GM18519 (cell line): ENCODE data around the gene CUTA.
"Not testable (repeated sequence)": the region's sequence is repeated elsewhere in the genome, so short reads cannot be mapped to it uniquely, and the experiment has no call there.

Experiments used
- ATAC-seq: cut with Tn5 transposase; IDR thresholded peaks from one replicate; pipeline ENCODE4 v1.9.1; 2021; ENCODE audit warnings: mild to moderate bottlenecking, moderate library complexity; ENCODE audit not compliant: unreplicated experiment, low FRiP score

CUTA gene

GRCh38 chr6:33407132-33407718, 10.7 kb downstream of the CUTA start:
- ATAC-seq, result no peak

GRCh38 chr6:33406126-33406525, 11.8 kb downstream of the CUTA start:
- no peak for ATAC-seq

- no peak for ATAC-seq
Measured at GRCh38 chr6:33405386-33405940, 12.4 kb downstream of the CUTA start.

- ATAC-seq, result no peak
Measured at GRCh38 chr6:33404884-33405283, 13.0 kb downstream of the CUTA start.

- not testable (repeated sequence) for ATAC-seq
Measured at GRCh38 chr6:33399881-33400280, 18.0 kb downstream of the CUTA start.

- not testable (repeated sequence) for ATAC-seq
Measured at GRCh38 chr6:33398601-33399000, 19.3 kb downstream of the CUTA start.

- no peak for ATAC-seq
Measured at GRCh38 chr6:33397541-33397940, 20.4 kb downstream of the CUTA start.

GRCh38 chr6:33392979-33393378, 24.9 kb downstream of the CUTA start:
- ATAC-seq, result no peak

- ATAC-seq, result no peak
Measured at GRCh38 chr6:33392595-33392948, 25.3 kb downstream of the CUTA start.

- ATAC-seq, result no peak
Measured at GRCh38 chr6:33391922-33392594, 25.8 kb downstream of the CUTA start.

- peak; percentile 81 for ATAC-seq
Measured at GRCh38 chr6:33391278-33391921, 26.5 kb downstream of the CUTA start, which contains the start of gene KIFC1. Gene KIFC1, plus strand, starts transcription at chr6:33391823. Its CDS starts 163 bp downstream, at chr6:33391986.

GRCh38 chr6:33390767-33391277, 27.1 kb downstream of the CUTA start:
- ATAC-seq, result no peak

GRCh38 chr6:33390173-33390572, 27.7 kb downstream of the CUTA start:
- no peak for ATAC-seq

GRCh38 chr6:33384581-33385020, 33.3 kb downstream of the CUTA start:
- no peak for ATAC-seq

GRCh38 chr6:33383427-33384185, 34.3 kb downstream of the CUTA start:
- no peak for ATAC-seq

- ATAC-seq, result no peak
Measured at GRCh38 chr6:33380272-33380981, 37.5 kb downstream of the CUTA start.

GRCh38 chr6:33379184-33379583, 38.7 kb downstream of the CUTA start:
- not testable (repeated sequence) for ATAC-seq

GRCh38 chr6:33377171-33377570, 40.7 kb downstream of the CUTA start:
- no peak for ATAC-seq

- no peak for ATAC-seq
Measured at GRCh38 chr6:33375143-33375671, 42.7 kb downstream of the CUTA start.
